Mesothelial cell of epicardium (in vitro differentiated cells): ENCODE results near the gene ILK. TPM values are rescaled to one million over a fixed set of nuclear protein-coding genes. Genes with fewer than 3 reads are reported as not detected.
A peak's percentile ranks its signal among the peaks of the same experiment; 100 is the strongest.

ENCODE experiments used
- DNase-seq, 2 experiments: peaks; one replicate each; pipeline ENCODE4 v3.0.0; 2021; ENCODE audit warnings: low spot score in 2 of 2; ENCODE audit not compliant: unreplicated experiment in 2 of 2
- H3K27ac Mint-ChIP-seq: 2 replicates; pipeline ENCODE4 v1.8.0; 2021; ENCODE audit warnings: mixed read lengths
- H3K27me3 Mint-ChIP-seq: 2 replicates; pipeline ENCODE4 v1.8.0; 2021; ENCODE audit warnings: low read depth, mixed read lengths
- H3K36me3 Mint-ChIP-seq: 2 replicates; pipeline ENCODE4 v1.8.0; 2021; ENCODE audit warnings: mixed read lengths
- H3K4me1 Mint-ChIP-seq: 2 replicates; pipeline ENCODE4 v1.8.0; 2021; ENCODE audit warnings: mixed read lengths
- H3K4me3 Mint-ChIP-seq: 2 replicates; pipeline ENCODE4 v1.8.0; 2021; ENCODE audit warnings: mild to moderate bottlenecking, moderate library complexity, mixed read lengths
- H3K9me3 Mint-ChIP-seq: 2 replicates; pipeline ENCODE4 v1.8.0; 2021; ENCODE audit warnings: mixed read lengths
- CTCF ChIP-seq: fragments of 200-600 bp; sonication (generic); IDR thresholded peaks from one replicate; pipeline ENCODE4 v1.5.0; 2021; ENCODE audit warnings: antibody characterized with exemption; ENCODE audit not compliant: unreplicated experiment
- total RNA-seq: library from RNA; stranded (reverse); gene quantifications from 3 replicates; pipeline ENCODE4 v1.2.1, GENCODE V29; 2021

ILK gene
- total RNA-seq: 127 to 144 TPM (median 130 TPM) in 3 replicates

- Mint-ChIP-seq H3K27ac (no peak within 1 kb of the TSS), H3K4me3 (no peak within 1 kb of the TSS), H3K27me3 (no peaks in the 10 kb centered on the region), H3K9me3 (no peaks in the 10 kb centered on the region), H3K36me3 (peaks cover 6% of the 10 kb centered on the region), H3K4me1 (peaks cover 18% of the 10 kb centered on the region)
- peak; percentile 73 to 86 for DNase-seq
- TF ChIP-seq CTCF: no peak
Observed at GRCh38 chr11:6603287-6604080, at the start of gene ILK, which contains the start of gene RRP8. Gene ILK (plus strand): TSS chr11:6603774. CDS start chr11:6604272, 498 bp downstream. Gene RRP8 (minus strand): TSS chr11:6603616. CDS start chr11:6603502, 114 bp downstream.

DNA sequence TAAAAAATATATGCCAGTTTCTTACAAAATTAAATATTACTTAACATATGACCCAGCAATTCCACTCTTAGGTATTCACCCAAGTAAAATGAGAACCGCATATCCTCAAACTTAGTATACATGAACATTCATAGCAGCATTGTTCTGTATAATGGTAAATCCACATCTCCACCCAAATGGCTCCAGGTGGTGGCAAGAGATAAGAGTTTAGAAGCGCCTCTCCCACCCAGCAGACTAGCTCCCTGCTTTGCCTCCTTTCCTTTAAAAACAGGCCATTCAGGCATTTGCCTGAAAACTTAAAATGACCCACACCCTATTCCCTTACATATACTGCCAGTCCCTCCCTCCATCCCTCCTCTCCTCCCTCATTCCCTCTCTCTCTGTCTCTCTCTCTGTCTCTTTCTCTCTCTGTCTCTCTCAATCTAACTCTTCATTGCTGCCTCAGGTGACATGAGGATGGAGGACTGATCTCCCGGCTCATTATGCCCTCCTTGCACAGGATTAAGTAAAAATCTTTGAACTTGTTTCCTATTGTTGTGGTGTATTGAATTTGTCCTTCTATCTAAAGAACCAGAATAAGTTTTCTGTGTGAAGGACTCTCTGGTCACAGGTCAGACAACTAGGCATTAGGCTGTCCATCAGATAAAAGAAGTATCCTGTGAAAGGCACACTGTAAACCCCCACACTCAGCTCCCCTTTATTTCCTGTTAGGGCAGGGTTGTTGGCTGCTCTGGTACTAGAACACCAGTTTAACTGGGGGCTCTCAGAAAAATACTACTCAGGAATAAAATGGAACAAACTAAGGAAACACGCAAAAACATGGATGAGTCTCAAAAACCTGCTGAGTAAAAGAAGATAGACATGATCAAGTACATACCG is 48.5 kb upstream of the ILK start:
- H3K36me3 Mint-ChIP-seq: peaks cover 1% of the 10 kb centered on the region
- no peaks in the 10 kb centered on the region for H3K4me1 Mint-ChIP-seq
- TF ChIP-seq CTCF: no peak
- H3K4me3 Mint-ChIP-seq: no peak overlapping the region
- no peak for DNase-seq
- no peaks in the 10 kb centered on the region for H3K27me3 Mint-ChIP-seq
- H3K9me3 Mint-ChIP-seq: no peaks in the 10 kb centered on the region
- H3K27ac Mint-ChIP-seq: no peak overlapping the region

GRCh38 chr11:6556139-6556949 is 47.2 kb upstream of the ILK start:
- Mint-ChIP-seq H3K36me3 (peaks cover 1% of the 10 kb centered on the region), H3K27me3 (no peaks in the 10 kb centered on the region), H3K9me3 (no peaks in the 10 kb centered on the region), H3K4me1 (no peaks in the 10 kb centered on the region), H3K4me3 (no peak overlapping the region), H3K27ac (no peak overlapping the region)
- TF ChIP-seq CTCF: no peak
- no peak for DNase-seq

GRCh38 chr11:6557063-6557462 is 46.5 kb upstream of the ILK start:
- Mint-ChIP-seq H3K9me3 (no peaks in the 10 kb centered on the region), H3K36me3 (peaks cover 1% of the 10 kb centered on the region), H3K27ac (no peak overlapping the region), H3K4me1 (no peaks in the 10 kb centered on the region), H3K27me3 (no peaks in the 10 kb centered on the region), H3K4me3 (no peak overlapping the region)
- DNase-seq: no peak
- TF ChIP-seq CTCF: no peak
